ENCODE results near the gene NLRC3.
"Not testable (repeated sequence)": the region's sequence is repeated elsewhere in the genome, so short reads cannot be mapped to it uniquely, and the experiment has no call there.

The NLRC3 gene

GRCh38 chr16:3612510-3613466 lies 35.6 kb upstream of the NLRC3 start:
- TF ChIP-seq, protein P1, sequence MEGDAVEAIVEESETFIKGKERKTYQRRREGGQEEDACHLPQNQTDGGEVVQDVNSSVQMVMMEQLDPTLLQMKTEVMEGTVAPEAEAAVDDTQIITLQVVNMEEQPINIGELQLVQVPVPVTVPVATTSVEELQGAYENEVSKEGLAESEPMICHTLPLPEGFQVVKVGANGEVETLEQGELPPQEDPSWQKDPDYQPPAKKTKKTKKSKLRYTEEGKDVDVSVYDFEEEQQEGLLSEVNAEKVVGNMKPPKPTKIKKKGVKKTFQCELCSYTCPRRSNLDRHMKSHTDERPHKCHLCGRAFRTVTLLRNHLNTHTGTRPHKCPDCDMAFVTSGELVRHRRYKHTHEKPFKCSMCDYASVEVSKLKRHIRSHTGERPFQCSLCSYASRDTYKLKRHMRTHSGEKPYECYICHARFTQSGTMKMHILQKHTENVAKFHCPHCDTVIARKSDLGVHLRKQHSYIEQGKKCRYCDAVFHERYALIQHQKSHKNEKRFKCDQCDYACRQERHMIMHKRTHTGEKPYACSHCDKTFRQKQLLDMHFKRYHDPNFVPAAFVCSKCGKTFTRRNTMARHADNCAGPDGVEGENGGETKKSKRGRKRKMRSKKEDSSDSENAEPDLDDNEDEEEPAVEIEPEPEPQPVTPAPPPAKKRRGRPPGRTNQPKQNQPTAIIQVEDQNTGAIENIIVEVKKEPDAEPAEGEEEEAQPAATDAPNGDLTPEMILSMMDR (IDR thresholded peaks at IDR 0.05; ENCODE audit: insufficient read depth, low read depth, low read length, missing control alignments): no peak

GRCh38 chr16:3611146-3611975 lies 34.2 kb upstream of the NLRC3 start, which contains the start of gene SLX4:
Gene SLX4, minus strand, starts transcription at chr16:3611606. Its CDS starts 2,642 bp downstream, at chr16:3608964.
- TF ChIP-seq, protein P1 (IDR thresholded peaks at IDR 0.05; ENCODE audit: insufficient read depth, low read depth, low read length, missing control alignments): no peak
- DNase-seq (ENCODE audit: low read depth): peak; percentile 92
- peak within 1 kb of the TSS; percentile 88 for H3K4me3 ChIP-seq (ENCODE audit: low read length)

More at GRCh38 chr16:3612510-3613466, 35.6 kb upstream of the NLRC3 start:
- H3K4me3 ChIP-seq (ENCODE audit: low read length): peak overlapping the region; percentile 88
- DNase-seq (ENCODE audit: low read depth): no peak

- TF ChIP-seq, protein P1 (IDR thresholded peaks at IDR 0.05; ENCODE audit: insufficient read depth, low read depth, low read length, missing control alignments): no peak
- peak overlapping the region; percentile 86 for H3K4me3 ChIP-seq (ENCODE audit: low read length)
- peak; percentile 23 for DNase-seq (ENCODE audit: low read depth)
Measured at GRCh38 chr16:3610698-3611145, 33.5 kb upstream of the NLRC3 start.

DNA sequence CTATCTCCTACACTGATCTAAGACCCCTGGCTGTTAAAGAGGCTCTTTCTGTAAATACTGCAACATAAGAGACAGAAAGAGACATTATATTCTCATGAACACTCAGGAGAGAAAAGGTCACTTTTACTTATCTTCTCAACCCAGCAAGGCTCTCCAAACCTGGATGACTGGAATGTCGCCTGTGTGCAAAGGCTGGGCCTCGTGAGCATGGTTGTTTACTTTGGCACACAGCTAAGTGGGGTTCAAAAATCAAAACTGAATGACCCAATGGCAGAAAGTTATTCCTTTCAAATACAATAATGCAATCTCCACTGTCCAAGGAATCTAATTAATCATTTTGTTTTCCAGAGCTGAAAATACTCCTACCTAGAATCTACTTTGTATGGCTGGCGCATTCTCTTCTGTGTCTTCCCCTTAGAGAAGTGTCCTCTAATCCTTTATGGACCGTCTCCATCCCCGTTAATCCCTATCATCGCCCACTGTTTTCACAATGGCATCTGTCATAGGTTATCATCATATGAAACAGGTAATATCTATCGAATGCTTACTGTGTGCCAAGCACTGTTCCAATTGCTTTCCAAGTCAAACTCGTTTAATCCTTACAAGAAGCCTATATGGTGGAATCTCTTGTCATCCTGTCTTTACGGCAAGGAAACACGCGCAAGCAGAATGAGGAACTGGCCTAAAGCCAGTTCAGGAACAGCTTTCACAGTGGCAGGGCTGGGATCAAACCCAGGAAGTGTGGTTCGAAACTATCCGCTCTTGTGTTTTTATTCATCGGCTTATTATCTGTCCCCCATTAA lies 32.9 kb upstream of the NLRC3 start:
- TF ChIP-seq, protein P1 (IDR thresholded peaks at IDR 0.05; ENCODE audit: insufficient read depth, low read depth, low read length, missing control alignments): no peak
- peak overlapping the region; percentile 86 for H3K4me3 ChIP-seq (ENCODE audit: low read length)

GRCh38 chr16:3608976-3609375 lies 31.8 kb upstream of the NLRC3 start:
- H3K4me3 ChIP-seq (ENCODE audit: low read length); DNase-seq (ENCODE audit: low read depth): not testable (repeated sequence)

More for the DNA sequence above, 32.9 kb upstream of the NLRC3 start:
- no peak for DNase-seq (ENCODE audit: low read depth)

GRCh38 chr16:3608069-3608468 lies 30.9 kb upstream of the NLRC3 start:
- no peak overlapping the region for H3K4me3 ChIP-seq (ENCODE audit: low read length)
- DNase-seq (ENCODE audit: low read depth): no peak
- TF ChIP-seq, protein P1 (IDR thresholded peaks at IDR 0.05; ENCODE audit: insufficient read depth, low read depth, low read length, missing control alignments): no peak
